Measurements from ENCODE around the gene SNX13. TPM values are rescaled to one million over a fixed set of nuclear protein-coding genes. Genes with fewer than 3 reads are reported as not detected.

Gene SNX13
- total RNA-seq, 1 donor: 59.7 TPM

DNA sequence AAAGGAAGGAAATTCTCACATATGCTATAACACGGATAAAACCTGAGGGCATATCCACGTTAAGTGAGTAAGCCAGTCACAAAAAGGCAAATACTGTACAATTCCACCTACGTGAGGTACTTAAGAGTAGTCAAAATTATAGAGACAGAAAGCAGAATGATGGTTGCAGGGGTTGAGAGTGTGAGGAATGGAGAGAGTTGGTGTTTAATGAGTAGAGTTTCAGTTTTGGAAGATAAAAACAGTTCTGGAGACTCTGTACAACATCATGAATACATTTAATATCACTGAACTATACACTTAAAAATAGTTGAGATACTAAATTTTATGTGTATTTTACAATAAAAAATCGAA is 95.1 kb downstream of the SNX13 start:
- peaks cover 8% of the 10 kb centered on the region for H3K4me1 ChIP-seq (ENCODE audit: insufficient read depth, low read length)
- no peak overlapping the region for H2AFZ ChIP-seq (ENCODE audit: low read length)
- TF ChIP-seq, protein P1, sequence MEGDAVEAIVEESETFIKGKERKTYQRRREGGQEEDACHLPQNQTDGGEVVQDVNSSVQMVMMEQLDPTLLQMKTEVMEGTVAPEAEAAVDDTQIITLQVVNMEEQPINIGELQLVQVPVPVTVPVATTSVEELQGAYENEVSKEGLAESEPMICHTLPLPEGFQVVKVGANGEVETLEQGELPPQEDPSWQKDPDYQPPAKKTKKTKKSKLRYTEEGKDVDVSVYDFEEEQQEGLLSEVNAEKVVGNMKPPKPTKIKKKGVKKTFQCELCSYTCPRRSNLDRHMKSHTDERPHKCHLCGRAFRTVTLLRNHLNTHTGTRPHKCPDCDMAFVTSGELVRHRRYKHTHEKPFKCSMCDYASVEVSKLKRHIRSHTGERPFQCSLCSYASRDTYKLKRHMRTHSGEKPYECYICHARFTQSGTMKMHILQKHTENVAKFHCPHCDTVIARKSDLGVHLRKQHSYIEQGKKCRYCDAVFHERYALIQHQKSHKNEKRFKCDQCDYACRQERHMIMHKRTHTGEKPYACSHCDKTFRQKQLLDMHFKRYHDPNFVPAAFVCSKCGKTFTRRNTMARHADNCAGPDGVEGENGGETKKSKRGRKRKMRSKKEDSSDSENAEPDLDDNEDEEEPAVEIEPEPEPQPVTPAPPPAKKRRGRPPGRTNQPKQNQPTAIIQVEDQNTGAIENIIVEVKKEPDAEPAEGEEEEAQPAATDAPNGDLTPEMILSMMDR (IDR thresholded peaks at IDR 0.05; ENCODE audit: extremely low read depth, low read depth, low read length): no peak

DNA sequence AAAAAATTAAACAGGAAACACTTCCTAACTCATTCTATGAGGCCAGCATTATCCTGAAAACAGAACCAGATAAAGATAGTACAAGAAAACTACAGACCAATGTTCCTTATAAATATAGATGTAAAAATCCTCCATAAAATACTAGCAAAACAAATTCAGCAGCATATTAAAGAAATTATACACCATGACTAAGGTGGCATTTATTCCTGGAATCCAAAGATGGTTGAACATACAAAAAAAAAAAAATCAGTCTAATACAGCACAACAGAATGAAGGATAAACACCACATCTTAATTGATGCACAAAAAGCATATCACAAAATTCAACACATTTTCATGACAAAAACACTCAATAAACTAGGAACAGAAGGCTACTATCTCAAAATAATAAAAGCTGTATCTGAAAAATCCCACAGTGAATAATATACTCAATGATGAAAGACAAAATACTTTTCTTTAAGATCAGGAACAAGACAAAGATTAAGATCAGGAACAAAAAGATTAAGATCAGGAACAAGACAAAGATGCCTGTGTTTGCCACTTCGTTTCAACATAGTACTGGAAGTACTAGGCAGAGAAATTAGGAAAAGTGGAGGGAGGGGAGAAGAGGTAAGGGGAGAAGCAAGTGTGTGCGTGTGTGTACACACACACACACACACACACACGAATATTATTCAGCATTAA is 95.6 kb downstream of the SNX13 start:
- Histone ChIP-seq H4K20me1 (ENCODE audit: insufficient read depth, low read length) (no peaks in the 10 kb centered on the region), H2AFZ (ENCODE audit: low read length) (no peak overlapping the region), H3K36me3 (ENCODE audit: insufficient read depth, low read length) (peaks cover 6% of the 10 kb centered on the region), H3K27me3 (ENCODE audit: insufficient read depth, low read length) (no peaks in the 10 kb centered on the region), H3K27ac (ENCODE audit: low read depth, low read length) (no peak overlapping the region), H3K9me3 (ENCODE audit: low read depth, low read length) (no peaks in the 10 kb centered on the region), H3K79me2 (ENCODE audit: insufficient read depth, low read length) (peaks cover 6% of the 10 kb centered on the region), H3K4me1 (ENCODE audit: insufficient read depth, low read length) (peaks cover 3% of the 10 kb centered on the region), H3K4me3 (ENCODE audit: insufficient read depth, low read length) (no peak overlapping the region), H3K4me2 (ENCODE audit: insufficient read depth, low read length) (no peak overlapping the region)
- TF ChIP-seq, protein P1 (IDR thresholded peaks at IDR 0.05; ENCODE audit: extremely low read depth, low read depth, low read length): no peak
- DNase-seq (ENCODE audit: insufficient read length, low spot score, missing footprints): no peak

More for the DNA sequence above, 95.1 kb downstream of the SNX13 start:
- Histone ChIP-seq H3K9me3 (ENCODE audit: low read depth, low read length) (no peaks in the 10 kb centered on the region), H4K20me1 (ENCODE audit: insufficient read depth, low read length) (no peaks in the 10 kb centered on the region), H3K27ac (ENCODE audit: low read depth, low read length) (no peak overlapping the region), H3K79me2 (ENCODE audit: insufficient read depth, low read length) (peaks cover 6% of the 10 kb centered on the region), H3K4me2 (ENCODE audit: insufficient read depth, low read length) (no peak overlapping the region), H3K4me3 (ENCODE audit: insufficient read depth, low read length) (no peak overlapping the region), H3K36me3 (ENCODE audit: insufficient read depth, low read length) (peaks cover 3% of the 10 kb centered on the region), H3K27me3 (ENCODE audit: insufficient read depth, low read length) (no peaks in the 10 kb centered on the region)
- no peak for DNase-seq (ENCODE audit: insufficient read length, low spot score, missing footprints)

DNA sequence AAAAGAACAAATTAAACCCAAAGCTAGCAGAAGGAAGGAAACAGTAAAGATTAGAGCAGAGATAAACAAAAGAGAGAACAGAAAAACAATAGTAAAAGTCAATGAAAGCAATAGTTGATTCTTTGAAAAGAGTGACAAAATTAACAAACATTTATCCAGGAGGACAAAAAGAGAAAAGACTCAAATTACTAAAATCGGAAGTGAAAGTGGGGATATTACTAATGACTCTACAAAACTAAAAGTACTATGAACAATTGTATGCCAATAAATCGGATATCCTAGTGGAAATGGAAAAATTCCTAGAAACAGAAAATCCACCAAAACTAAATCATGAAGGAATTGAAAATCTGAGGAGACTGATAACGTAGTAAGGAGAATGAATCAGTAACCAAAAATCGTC is 96.3 kb downstream of the SNX13 start:
- Histone ChIP-seq H3K79me2 (ENCODE audit: insufficient read depth, low read length) (peaks cover 6% of the 10 kb centered on the region), H2AFZ (ENCODE audit: low read length) (no peak overlapping the region), H3K4me3 (ENCODE audit: insufficient read depth, low read length) (no peak overlapping the region), H3K36me3 (ENCODE audit: insufficient read depth, low read length) (peaks cover 12% of the 10 kb centered on the region), H3K27ac (ENCODE audit: low read depth, low read length) (no peak overlapping the region), H3K4me1 (ENCODE audit: insufficient read depth, low read length) (no peaks in the 10 kb centered on the region), H4K20me1 (ENCODE audit: insufficient read depth, low read length) (no peaks in the 10 kb centered on the region), H3K4me2 (ENCODE audit: insufficient read depth, low read length) (no peak overlapping the region), H3K27me3 (ENCODE audit: insufficient read depth, low read length) (no peaks in the 10 kb centered on the region), H3K9me3 (ENCODE audit: low read depth, low read length) (no peaks in the 10 kb centered on the region)
- no peak for DNase-seq (ENCODE audit: insufficient read length, low spot score, missing footprints)
- TF ChIP-seq, protein P1 (IDR thresholded peaks at IDR 0.05; ENCODE audit: extremely low read depth, low read depth, low read length): no peak

DNA sequence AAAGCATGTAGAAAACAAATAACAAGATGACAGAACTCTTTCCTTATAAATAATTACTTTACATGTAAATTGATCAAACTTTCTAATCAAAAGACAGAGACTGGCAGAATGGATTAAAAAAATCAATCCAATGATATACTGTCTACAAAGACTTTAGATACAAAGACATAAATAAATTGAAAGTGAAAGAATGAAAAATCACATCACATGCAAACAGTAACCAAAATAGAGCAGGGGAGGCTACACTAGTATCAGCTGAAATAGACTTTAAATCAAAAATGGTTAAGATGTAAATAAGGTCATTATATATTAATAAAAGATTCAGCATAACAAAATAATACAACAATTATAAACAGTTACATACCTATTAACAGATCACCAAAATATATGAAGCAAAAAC is 97.3 kb downstream of the SNX13 start:
- H3K9me3 ChIP-seq (ENCODE audit: low read depth, low read length): no peaks in the 10 kb centered on the region
- peaks cover 8% of the 10 kb centered on the region for H3K36me3 ChIP-seq (ENCODE audit: insufficient read depth, low read length)
- H2AFZ ChIP-seq (ENCODE audit: low read length): no peak overlapping the region
- no peaks in the 10 kb centered on the region for H3K4me1 ChIP-seq (ENCODE audit: insufficient read depth, low read length)
- H3K79me2 ChIP-seq (ENCODE audit: insufficient read depth, low read length): peaks cover 2% of the 10 kb centered on the region
- H3K27ac ChIP-seq (ENCODE audit: low read depth, low read length): no peak overlapping the region
- H3K27me3 ChIP-seq (ENCODE audit: insufficient read depth, low read length): no peaks in the 10 kb centered on the region
- no peak for DNase-seq (ENCODE audit: insufficient read length, low spot score, missing footprints)
- H4K20me1 ChIP-seq (ENCODE audit: insufficient read depth, low read length): no peaks in the 10 kb centered on the region
- H3K4me3 ChIP-seq (ENCODE audit: insufficient read depth, low read length): no peak overlapping the region
- TF ChIP-seq, protein P1 (IDR thresholded peaks at IDR 0.05; ENCODE audit: extremely low read depth, low read depth, low read length): no peak
- H3K4me2 ChIP-seq (ENCODE audit: insufficient read depth, low read length): no peak overlapping the region

Data from osteoblast (primary cell).